HG03103 (cell line): ENCODE data around the gene WT1.
"Not testable (repeated sequence)": the region's sequence is repeated elsewhere in the genome, so short reads cannot be mapped to it uniquely, and the experiment has no call there.

Source experiments
- ATAC-seq: cut with Tn5 transposase; IDR thresholded peaks from one replicate; pipeline ENCODE4 v1.9.1; 2021; ENCODE audit warnings: low read depth; ENCODE audit not compliant: unreplicated experiment

The WT1 gene

DNA sequence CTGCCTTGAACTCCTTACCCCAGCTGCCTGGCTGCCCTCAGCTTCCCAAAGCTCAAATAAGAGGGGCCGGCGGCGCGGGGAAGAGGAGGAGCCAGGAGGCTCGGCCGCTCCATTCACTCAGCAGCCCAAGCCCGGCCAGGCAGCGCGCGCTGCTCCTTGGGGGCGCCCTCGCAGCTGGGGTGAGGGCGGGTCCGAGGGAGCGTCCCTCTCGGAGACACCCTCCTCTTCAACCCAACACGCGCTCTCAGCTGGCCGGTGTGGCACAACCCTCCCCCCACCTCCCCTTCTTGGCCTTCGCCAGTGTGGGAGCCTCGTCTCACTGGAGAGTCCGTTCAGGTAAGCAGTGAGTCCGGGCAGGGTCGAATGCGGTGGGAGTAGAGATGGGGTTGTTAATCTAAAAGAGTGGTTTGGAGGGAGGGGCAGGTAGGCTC, at the start of gene WT1:
WT1 (minus strand) TSS at position 29 of the 431 bp plus-strand sequence.
- ATAC-seq, result no peak

DNA sequence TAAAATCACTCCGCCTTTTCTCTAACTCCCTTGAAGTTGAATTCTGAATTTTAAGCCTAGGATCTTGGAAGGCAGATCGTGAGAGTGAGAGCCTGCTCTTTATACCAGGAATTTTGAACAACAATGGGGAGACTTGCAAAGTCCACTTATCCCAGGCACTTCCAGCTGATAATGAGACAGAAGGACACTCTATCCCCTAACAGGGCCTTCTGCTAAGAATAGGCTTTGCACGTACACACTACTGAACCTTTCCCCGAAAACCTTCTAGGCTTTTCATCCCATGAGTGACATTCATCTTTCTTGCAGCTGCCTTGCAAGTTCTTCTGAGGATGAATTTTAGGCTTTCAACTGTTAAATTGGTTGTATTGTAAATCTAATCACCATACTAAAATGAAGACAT, 44.0 kb upstream of the WT1 start:
- ATAC-seq, result no peak

DNA sequence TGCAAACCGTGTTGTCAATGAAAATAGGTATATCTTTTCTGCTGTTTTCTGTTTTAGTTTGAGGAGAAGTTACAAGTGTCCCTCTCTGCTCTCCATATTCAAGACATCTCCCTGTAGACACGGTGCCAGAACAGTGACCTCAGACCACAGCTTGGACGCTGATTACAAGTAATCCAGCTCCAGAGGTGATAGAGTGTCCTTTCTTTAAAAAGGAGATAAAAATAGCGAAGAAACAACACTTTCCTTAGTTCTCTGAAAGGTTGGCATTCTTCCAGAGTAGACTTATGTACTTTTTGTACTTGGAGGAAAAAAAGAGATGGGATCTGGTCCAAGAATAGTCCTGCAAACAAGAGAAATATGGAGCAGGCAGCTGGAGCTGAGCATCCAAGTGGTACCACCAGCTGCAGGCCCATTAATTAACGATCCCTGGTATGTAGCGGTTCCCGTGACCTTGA, 43.0 kb upstream of the WT1 start:
- ATAC-seq, result no peak

DNA sequence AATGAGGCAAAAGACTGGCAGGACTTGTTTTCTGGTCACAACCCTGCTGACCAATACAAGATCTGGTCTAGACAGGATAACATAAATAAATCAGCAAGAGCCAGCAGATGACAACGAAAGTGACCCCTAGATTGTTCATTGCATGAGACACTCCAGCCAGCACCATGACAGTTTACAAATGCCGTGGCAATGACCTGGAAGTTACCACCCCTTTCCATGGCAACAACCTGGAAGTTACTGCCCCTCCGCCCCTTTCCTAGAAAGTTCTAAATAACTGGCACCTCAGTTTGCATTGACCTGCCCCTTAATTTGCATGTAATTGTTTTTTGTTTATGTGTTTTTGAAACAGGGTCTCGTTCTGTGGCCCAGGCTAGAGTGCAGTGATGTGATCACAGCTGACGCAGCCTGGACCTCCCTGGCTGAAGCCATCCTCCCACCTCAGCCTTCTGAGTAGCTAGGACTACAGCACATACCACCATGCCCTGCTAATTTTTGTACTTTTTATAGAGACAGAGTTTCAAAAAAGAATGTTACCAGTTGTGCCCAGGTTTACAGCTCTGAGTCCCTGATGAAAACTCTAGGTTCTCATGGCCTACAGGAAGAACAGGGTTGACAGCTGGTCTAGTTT, 38.1 kb upstream of the WT1 start:
- ATAC-seq, result no peak

DNA sequence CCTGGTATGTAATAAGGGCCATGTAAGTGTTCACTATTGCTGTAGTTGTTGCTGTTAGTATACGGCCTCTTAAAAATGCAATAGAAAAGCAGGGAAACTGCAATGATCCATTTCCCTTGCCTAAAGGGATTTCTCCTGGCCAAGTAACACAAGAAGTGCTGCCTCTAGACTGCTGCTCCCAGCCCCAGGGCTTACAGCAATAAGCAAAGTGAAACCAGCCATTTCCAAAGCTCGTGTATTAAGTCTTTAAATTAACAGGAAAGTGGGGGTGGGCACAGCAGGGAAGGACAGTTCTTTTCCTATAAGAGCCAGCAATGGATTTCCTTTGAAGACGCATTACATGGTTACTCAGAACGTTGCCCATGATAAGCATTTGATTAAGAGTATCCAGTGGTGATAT, 36.9 kb upstream of the WT1 start:
- no peak for ATAC-seq

DNA sequence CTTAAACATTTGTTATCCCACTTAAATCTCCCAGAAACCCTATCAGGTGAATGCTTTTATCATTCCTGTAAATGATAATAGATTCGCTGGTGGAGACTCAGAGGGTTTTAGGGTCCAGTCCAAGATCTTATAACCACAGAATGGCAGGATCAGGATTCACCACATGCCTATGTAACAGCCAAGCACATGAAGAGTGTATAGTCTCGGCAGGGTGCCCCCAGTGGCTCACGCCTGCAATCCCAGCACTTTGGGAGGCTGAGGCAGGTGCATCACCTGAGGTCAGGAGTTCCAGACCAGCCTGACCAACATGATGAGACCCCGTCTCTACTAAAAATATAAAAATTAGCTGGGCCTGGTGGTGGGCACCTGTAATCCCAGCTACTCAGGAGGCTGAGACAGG, 36.2 kb upstream of the WT1 start:
- ATAC-seq, result not testable (repeated sequence)

DNA sequence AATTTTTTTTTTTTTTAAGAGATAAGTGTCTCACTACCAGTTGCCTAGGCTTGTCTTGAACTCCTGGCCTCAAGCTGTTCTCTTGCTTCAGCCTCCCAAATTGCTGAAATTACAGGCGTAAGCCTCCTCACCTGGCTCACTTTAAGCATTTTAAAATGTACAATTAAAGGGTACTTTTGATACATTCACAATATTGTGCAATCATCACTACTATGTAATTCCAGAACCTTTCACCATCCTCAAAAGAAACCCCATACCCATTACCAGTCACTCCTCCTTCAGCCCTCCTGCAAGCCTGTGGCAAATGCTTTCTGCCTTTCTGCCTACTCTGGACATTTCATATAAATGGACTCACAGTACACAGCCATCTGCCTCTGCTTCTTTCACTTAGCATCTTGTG, 34.5 kb upstream of the WT1 start:
- ATAC-seq, result no peak

DNA sequence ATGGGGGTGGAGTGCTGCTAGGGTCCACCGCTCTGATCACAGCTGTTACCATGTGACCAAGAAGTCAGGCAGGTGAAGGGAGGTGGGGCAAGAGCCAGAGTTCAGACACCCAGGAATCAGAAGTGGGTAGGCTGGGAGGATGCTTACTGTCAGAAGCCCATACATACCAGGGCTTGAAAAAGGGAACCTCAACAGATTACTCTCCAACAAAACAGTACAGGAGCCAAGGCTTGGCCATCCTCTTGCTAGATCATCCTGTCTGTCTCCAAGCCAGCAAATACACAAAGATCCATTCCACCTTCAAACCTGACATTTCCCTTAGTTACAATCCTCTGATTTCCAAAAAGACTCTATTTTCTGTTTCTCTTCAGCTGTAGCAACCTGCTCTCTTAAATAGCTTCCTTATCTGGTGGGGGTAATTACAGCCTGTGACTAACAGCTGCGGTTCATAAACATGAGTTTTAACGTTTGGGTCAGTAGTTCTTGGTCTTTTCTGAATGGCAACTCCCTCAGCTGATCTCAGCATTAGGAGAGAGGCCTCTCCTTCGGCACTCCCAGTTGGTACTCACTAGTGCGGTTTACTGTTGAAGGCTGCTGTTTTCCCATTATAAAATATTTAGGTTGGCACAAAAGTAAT, 31.1 kb upstream of the WT1 start:
- ATAC-seq, result no peak

DNA sequence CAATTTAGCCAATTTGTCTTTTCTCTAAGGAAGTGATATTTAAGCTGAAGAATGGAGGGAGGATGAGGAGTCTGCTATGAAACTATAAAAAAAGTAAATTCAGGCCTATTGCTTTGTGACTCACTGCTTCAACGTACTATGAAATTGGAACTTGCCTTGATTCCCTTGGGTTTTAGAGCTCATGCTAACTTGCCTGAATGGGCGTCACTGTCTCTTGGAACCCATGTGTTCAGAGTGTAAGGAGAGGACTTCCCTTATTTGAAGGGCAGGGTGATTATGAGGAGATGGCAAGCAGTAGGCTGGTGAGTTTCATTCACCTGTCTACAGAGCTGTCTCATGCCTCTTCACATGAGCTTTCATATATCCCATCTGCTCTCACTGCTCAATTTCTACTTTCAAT, 28.7 kb upstream of the WT1 start:
- ATAC-seq, result no peak

DNA sequence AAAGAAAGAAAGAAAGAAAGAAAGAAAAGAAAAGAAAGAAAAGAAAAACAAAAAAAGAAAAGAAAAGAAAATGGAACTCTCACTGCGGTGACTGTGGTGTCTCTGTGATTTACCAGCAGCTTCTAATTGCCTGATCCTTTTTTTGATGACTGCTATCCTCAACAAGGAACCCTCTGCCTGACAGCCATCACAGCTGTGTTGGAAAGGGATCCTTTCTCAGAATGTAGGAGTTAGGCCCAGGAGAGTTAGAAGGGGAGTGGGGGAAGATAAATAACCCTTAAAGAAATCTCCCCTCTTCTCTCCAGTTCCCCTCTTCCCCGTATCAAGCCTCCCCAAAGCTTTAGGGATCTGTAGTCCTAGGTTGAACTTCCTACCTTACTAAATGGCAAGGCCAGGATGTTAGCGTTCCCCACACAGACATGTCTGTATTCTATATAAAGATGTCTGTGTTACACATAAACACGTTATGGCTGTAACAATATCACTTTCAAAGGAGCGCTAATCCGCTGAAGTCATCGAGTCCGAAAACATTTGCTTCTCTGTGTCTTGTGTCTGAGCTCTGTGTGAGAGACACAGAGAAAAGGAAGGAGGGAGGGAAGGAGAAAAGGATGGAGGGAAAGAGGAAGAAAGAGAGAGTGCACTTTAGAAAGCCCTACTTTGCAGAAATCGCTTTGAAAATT, 26.8 kb upstream of the WT1 start:
- ATAC-seq, result no peak

DNA sequence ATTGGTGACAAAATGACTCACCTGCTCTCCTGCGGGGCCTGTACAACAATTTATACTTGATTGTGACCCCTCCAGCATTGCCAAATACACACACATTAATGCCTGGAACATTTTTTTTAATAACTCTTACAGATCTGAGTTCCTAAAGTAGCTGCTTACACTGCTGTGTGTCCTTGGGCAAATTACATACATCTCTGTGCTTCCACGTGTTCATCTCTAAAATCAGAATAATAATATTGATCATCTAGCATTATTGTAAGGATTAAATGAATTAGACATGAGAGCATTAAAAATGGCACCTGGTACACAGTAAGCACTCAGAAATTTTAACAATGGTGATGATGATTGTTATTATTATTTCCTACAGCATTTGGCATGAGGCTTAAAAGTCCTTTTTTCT, 21.5 kb upstream of the WT1 start:
- no peak for ATAC-seq

DNA sequence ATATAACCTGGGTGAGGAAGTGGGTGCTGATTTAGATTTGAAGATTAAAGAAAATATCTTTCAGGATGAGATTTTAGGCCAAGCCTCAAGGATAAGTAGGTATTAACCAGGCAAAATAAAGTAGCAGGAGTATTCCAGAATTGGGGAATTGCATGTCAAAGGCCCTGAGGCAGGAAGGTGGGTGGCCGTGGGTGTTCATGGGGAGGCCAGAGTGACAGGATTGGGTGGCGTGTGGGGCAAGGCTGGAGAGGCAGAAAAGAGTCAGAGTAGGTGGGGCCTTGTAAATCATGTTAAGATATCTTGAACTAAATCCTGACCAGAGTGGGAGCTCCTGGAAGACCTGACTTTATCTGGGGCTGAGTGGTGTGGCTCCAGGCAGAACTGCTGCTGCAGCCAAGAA, 19.7 kb upstream of the WT1 start:
- no peak for ATAC-seq

DNA sequence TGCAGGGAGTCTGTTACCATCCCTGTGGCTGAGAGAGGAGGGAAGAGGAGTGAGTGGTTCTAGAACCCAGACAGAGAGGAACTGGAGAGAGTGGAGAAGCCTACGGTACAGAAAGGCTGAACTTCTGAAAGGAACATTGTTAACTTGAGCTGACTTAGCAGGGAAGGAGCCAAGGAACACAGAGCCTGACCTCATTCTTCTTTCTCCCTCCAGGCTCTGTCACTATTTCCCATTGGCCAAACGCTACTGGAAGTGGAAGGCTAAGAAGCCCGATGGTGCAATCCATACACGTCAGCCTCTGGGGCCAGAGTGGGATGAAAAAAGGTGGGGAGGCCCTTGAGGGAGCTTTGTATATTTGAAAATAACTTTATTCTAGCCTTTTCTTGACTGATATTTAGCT, 16.5 kb upstream of the WT1 start:
- ATAC-seq, result no peak

DNA sequence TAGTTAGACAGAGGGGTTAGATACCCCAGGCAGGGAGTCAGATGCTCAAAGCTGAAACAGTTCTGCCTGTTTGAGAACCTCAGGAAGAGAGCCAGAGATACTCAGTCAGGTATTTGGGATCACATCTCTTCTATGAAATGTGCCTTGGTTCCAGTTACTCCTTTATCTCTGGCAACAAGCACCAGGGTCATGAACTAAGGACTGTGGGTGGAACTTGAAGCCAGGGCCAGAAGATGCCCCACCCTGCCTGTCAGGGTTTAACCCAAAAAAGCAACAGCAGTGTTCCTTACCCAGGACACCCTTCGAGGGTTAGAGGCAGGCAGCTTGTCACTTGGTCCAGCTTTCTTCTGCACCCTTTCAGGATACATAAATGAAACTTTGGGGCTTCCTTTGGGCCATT, 15.0 kb upstream of the WT1 start:
- no peak for ATAC-seq

DNA sequence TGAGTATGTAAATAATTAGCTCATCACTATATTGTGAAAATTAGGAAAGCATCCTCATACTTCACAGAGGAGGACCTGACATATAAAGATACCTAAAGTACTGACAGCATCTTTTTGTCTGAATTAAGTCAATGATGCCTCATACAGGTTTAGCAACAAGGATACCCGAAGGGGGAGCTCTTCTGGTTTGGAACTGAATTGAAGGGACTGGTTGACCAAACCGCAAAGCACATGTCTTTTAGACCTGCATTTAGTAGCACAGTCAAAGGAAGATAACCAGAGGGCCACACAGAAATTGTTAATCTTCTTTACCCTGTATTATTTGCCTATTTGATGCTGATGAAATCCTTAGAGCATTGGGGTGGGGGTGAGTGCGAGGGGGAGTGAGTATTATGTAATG, 12.9 kb upstream of the WT1 start:
- ATAC-seq, result no peak

DNA sequence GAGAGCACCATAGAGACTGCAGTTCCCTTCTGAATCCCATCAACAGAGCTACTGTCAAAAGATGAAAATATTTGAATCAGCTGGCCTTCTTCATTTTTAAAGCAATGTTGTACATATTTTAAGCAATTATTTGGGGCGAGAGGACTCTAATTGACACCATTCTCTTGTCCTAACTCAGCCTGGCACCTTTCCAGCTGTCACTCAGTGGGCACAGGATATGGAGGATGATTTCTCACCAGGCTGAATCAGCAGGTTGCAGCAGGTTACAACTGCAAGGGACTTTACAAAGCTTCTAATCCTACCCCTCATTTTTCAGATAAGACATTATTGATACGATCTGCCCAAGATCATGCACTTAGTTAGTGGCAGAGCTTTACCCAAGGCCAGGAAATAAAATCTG, 11.9 kb upstream of the WT1 start:
- no peak for ATAC-seq

DNA sequence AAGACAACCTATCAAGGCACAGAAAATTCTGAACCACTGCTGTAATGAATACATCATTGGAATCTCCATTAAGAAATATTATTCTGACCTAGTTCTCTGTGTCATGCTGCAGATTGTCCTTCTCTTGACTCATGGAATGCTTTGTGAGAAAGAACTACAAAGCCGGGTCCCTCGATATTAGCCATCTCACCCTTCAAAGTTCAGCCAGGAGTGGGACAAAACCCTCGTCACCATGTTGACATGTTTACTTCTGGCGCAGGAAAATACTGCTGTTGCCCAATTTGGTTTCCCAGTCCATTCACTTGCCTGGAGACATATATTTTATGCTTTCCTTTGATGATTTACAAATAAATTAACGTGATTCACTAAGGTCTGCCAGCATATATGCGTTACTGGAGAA, 10.9 kb upstream of the WT1 start:
- no peak for ATAC-seq

DNA sequence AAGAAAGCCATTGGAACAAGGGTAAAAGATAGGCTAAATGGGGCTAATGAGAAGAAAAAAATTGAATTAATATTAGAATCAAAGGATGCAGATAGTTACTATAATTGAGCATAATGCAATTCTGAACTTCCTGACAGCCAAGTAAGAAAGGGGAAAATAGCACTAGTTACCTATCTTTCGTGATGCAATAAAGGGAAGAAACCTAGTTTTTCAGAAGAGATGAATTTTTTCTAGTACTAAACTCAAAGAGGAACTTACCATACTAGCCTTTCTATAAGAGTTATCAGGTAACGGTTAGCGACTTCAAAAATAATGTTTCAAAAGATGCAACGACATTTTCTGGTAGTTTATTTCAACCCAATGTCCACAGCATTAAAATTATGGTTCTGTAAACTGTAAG, 8.8 kb upstream of the WT1 start:
- ATAC-seq, result no peak

DNA sequence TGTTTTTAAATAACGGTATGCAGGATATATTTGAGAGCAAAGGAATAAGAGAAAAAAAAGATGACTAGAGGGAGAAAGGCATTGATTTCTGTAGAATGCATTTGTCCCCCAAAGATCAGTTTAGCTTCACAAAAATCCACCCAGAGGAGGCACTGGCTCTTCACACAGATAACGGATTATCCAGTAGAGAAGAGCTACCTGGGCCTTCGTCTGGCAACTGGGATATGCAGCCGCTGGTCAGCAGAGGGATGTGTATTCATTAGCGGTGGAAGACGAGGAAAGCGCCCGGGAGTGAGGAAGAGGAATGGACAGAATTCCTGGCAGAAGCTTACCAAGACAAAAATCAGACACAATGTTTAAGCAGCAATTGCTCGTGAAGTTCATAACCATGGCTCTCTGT, 5.6 kb upstream of the WT1 start:
- no peak for ATAC-seq

DNA sequence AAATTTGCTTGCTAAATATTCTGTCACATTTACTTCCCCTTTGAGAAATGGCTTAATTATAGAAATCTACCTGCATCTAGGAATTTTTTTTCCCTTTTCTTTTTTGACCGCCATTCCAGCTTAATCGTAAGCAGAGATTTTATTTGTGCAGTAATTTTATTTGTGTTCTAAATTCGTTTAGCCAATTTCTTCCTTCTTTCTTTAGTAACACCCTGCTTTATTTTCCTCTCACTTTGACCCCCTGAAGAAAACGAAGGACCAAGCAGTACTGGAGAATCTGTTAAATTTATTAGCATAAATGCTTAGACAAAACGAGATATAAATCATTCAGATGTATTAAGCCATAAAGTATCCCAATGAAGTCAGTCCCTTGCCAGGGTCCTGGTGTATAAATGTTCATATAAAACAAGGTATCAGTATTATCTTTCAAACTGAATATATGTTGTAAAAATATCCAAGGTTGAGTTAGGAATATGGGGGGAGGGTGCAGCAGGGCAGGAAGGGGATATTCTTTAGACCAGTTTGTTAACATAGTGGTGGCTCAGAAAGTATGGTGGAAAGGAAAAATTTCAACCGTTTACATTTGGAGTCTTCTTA, 5.1 kb upstream of the WT1 start:
- no peak for ATAC-seq

DNA sequence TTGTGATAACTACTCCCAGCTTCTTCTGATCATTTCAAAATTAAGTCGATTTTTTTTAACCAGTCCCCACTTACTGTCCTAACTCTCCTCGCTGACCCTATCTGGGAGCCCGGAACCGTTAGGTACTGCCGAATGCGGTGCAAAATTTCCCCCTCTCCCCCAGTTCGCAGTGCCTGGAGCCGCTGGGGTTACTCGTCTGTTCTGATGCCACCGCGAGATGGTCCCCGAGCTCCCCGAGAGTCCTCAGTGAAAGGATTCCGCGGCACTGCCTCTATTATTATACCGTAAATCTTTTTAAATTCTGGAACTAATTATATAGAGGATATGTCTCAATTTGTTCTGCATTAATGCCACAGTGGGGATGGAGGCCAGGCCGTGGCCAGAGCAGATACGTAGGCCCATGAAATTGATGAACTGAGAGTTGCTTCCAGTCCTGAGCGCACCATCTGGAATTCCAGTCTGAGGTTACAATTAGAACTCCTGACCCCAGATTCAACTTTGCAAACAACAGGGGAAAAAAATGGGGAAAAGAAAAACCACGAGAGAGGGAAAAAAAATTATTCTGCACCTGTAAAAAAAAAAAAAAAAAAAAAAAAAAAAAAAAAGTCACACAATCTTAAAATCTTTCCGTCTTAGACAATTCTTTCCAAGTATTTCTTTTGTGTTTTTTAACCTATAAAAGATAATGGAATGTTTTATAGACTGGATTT, 4.3 kb upstream of the WT1 start:
- no peak for ATAC-seq
